GM15510 (cell line): ENCODE data around the gene TRAPPC12.

Experiments used
- POLR2A ChIP-seq: IDR thresholded peaks from 3 replicates; pipeline ENCODE4 v1.6.1; 2011; ENCODE audit warnings: borderline replicate concordance; ENCODE audit not compliant: insufficient read length; ENCODE audit errors: extremely low read depth

The TRAPPC12 gene

GRCh38 chr2:3483986-3484960 is 104.8 kb downstream of the TRAPPC12 start:
- no peak for TF ChIP-seq POLR2A

GRCh38 chr2:3485166-3485565 is 105.7 kb downstream of the TRAPPC12 start:
- TF ChIP-seq POLR2A = no peak

- TF ChIP-seq POLR2A = no peak
Measured at GRCh38 chr2:3486047-3487027, 106.8 kb downstream of the TRAPPC12 start.

GRCh38 chr2:3487028-3487425 is 107.5 kb downstream of the TRAPPC12 start:
- no peak for TF ChIP-seq POLR2A

- no peak for TF ChIP-seq POLR2A
Measured at GRCh38 chr2:3487432-3487831, 107.9 kb downstream of the TRAPPC12 start.

GRCh38 chr2:3488061-3488531 is 108.6 kb downstream of the TRAPPC12 start:
- no peak for TF ChIP-seq POLR2A

- TF ChIP-seq POLR2A = no peak
Measured at GRCh38 chr2:3488855-3489763, 109.6 kb downstream of the TRAPPC12 start.

- no peak for TF ChIP-seq POLR2A
Measured at GRCh38 chr2:3489764-3490115, 110.2 kb downstream of the TRAPPC12 start.

- no peak for TF ChIP-seq POLR2A
Measured at GRCh38 chr2:3490191-3491170, 111.0 kb downstream of the TRAPPC12 start.

GRCh38 chr2:3491306-3491705 is 111.8 kb downstream of the TRAPPC12 start:
- no peak for TF ChIP-seq POLR2A

GRCh38 chr2:3491716-3492474 is 112.4 kb downstream of the TRAPPC12 start:
- TF ChIP-seq POLR2A = no peak

GRCh38 chr2:3492951-3493614 is 113.6 kb downstream of the TRAPPC12 start:
- no peak for TF ChIP-seq POLR2A
